ENCODE measurements around the gene FHIP1B.
"Not testable (repeated sequence)": the region's sequence is repeated elsewhere in the genome, so short reads cannot be mapped to it uniquely, and the experiment has no call there.

The FHIP1B gene

GRCh38 chr11:6234387-6235107 is at the start of gene FHIP1B:
Gene FHIP1B, minus strand, starts transcription at chr11:6234636. Its CDS starts 10,120 bp downstream, at chr11:6224516.
- peak; percentile 99 for DNase-seq

GRCh38 chr11:6283453-6284023 is 49.1 kb upstream of the FHIP1B start:
- DNase-seq: no peak

- not testable (repeated sequence) for DNase-seq
Observed at GRCh38 chr11:6280809-6281208, 46.4 kb upstream of the FHIP1B start.

GRCh38 chr11:6273188-6273587 is 38.8 kb upstream of the FHIP1B start:
- DNase-seq: no peak

- DNase-seq: no peak
Observed at GRCh38 chr11:6271598-6271997, 37.2 kb upstream of the FHIP1B start.

- DNase-seq: no peak
Observed at GRCh38 chr11:6270584-6271246, 36.3 kb upstream of the FHIP1B start.

- DNase-seq: no peak
Observed at GRCh38 chr11:6269994-6270393, 35.6 kb upstream of the FHIP1B start.

- no peak for DNase-seq
Observed at GRCh38 chr11:6268820-6269219, 34.4 kb upstream of the FHIP1B start.

- no peak for DNase-seq
Observed at GRCh38 chr11:6263662-6264061, 29.2 kb upstream of the FHIP1B start.

GRCh38 chr11:6260207-6260726 is 25.8 kb upstream of the FHIP1B start:
- DNase-seq: no peak

GRCh38 chr11:6258571-6259081 is 24.2 kb upstream of the FHIP1B start:
- DNase-seq: no peak

GRCh38 chr11:6258141-6258540 is 23.7 kb upstream of the FHIP1B start:
- DNase-seq: no peak

GRCh38 chr11:6253197-6253596 is 18.8 kb upstream of the FHIP1B start:
- DNase-seq: no peak

- no peak for DNase-seq
Observed at GRCh38 chr11:6251990-6252473, 17.6 kb upstream of the FHIP1B start.

- no peak for DNase-seq
Observed at GRCh38 chr11:6251120-6251733, 16.8 kb upstream of the FHIP1B start.

GRCh38 chr11:6249770-6250555 is 15.5 kb upstream of the FHIP1B start:
- DNase-seq: no peak

- DNase-seq: not testable (repeated sequence)
Observed at GRCh38 chr11:6248897-6249296, 14.5 kb upstream of the FHIP1B start.

- DNase-seq: no peak
Observed at GRCh38 chr11:6248248-6248647, 13.8 kb upstream of the FHIP1B start.

GRCh38 chr11:6245536-6245935 is 11.1 kb upstream of the FHIP1B start:
- no peak for DNase-seq

GRCh38 chr11:6241316-6241715 is 6.9 kb upstream of the FHIP1B start:
- no peak for DNase-seq

- DNase-seq: no peak
Observed at GRCh38 chr11:6240781-6241180, 6.3 kb upstream of the FHIP1B start.

GRCh38 chr11:6240139-6240538 is 5.7 kb upstream of the FHIP1B start:
- no peak for DNase-seq
